ENCODE measurements around the gene STAT1. TPM values are rescaled to one million over a fixed set of nuclear protein-coding genes. Genes with fewer than 3 reads are reported as not detected.
A peak's percentile ranks its signal among the peaks of the same experiment; 100 is the strongest.

The STAT1 gene
- total RNA-seq, 1 experiment from 2014 or later, result 32.5 TPM

DNA sequence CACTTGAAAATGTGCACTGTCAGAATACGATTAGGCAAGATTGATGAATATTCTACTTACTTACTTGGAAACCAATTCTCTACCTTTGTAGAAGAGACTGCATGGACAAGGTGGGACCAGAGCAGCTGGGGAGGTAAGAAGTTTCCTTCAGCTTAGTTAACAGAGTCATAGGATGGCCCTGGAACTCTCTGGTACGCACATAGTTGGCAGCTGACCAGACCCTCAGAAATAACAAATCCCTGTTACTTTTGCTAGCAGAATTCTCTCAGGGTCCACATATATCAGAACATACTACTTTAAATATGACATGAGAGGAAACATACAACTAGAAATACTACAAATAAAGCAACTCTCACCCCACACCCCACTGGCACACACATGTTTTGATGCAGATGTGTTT, 24.8 kb upstream of the STAT1 start:
- no peaks in the 10 kb centered on the region for H4K20me1 ChIP-seq (ENCODE audit: insufficient read depth)
- no TSS peak for BruUV-seq (replicated peaks)
- no peak overlapping the region for H2AFZ ChIP-seq
- H3K4me1 ChIP-seq (replicated peaks; ENCODE audit: insufficient read depth), result peaks cover 42% of the 10 kb centered on the region
- H3K36me3 ChIP-seq (ENCODE audit: low read depth), result no peaks in the 10 kb centered on the region
- peaks cover 7% of the 10 kb centered on the region; the same call in 1 of the 2 replicates for H3F3A ChIP-seq (ENCODE audit: insufficient read depth, low read depth)
- CTCF ChIA-PET, result interaction anchor here (0.7 kb wide), 1 partner anchor 33 kb away, joined by 3 read pairs; no protein-coding TSS in a partner anchor
- no peaks in the 10 kb centered on the region for H3K9me3 ChIP-seq (ENCODE audit: insufficient read depth, low read depth)
- no peaks in the 10 kb centered on the region for H3K27me3 ChIP-seq (ENCODE audit: insufficient read depth, low read depth)
- H3K4me2 ChIP-seq, result peak overlapping the region; percentile 36
- no peak overlapping the region for H3K4me3 ChIP-seq
- no peaks in the 10 kb centered on the region for H3K9me2 ChIP-seq (ENCODE audit: insufficient read depth)
- POLR2A ChIA-PET (ENCODE audit: unreplicated experiment), result interaction anchor here (0.5 kb wide), 1 partner anchor 24 kb away, joined by 3 read pairs; no protein-coding TSS in a partner anchor
- H3K79me2 ChIP-seq (ENCODE audit: low read depth), result no peaks in the 10 kb centered on the region
- DNase-seq, result no peak
- intact Hi-C loops (cut with micrococcal nuclease; ENCODE audit: unreplicated experiment), result no loop called here
- TF ChIP-seq, protein P1, sequence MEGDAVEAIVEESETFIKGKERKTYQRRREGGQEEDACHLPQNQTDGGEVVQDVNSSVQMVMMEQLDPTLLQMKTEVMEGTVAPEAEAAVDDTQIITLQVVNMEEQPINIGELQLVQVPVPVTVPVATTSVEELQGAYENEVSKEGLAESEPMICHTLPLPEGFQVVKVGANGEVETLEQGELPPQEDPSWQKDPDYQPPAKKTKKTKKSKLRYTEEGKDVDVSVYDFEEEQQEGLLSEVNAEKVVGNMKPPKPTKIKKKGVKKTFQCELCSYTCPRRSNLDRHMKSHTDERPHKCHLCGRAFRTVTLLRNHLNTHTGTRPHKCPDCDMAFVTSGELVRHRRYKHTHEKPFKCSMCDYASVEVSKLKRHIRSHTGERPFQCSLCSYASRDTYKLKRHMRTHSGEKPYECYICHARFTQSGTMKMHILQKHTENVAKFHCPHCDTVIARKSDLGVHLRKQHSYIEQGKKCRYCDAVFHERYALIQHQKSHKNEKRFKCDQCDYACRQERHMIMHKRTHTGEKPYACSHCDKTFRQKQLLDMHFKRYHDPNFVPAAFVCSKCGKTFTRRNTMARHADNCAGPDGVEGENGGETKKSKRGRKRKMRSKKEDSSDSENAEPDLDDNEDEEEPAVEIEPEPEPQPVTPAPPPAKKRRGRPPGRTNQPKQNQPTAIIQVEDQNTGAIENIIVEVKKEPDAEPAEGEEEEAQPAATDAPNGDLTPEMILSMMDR (conservative IDR thresholded peaks at IDR 0.05), result no peak
- no peak for TF ChIP-seq EZH2 (IDR thresholded peaks at IDR 0.05; ENCODE audit: low read depth)
- H3K27ac ChIP-seq, result peak overlapping the region; percentile 52

DNA sequence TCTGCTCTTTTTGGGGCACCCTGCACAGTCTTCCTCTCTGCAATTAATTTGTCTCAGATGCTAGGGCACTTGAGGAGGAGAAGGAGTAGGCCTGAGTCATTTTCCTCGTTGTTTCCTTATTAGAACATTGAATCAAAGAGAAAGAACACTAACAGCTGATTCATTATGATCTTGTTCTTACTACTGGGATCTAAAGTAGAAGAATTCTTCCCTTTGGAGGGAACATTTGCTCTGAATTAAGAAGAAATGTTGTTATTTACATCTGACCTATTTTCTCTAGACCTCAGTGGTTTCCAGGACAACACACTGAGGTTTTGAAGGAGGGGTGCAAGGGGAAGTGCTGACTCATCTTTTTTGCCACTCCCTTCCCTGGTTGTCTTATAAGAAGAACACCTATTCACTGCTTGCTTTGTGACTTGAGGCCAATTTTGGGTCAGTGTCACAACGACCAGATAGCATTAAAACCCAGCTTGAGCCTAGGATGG, 24.3 kb upstream of the STAT1 start:
- CTCF ChIA-PET, result interaction anchor here (0.7 kb wide), 1 partner anchor 33 kb away, joined by 3 read pairs; no protein-coding TSS in a partner anchor
- intact Hi-C loops (cut with micrococcal nuclease; ENCODE audit: unreplicated experiment), result no loop called here
- BruUV-seq (replicated peaks), result no TSS peak
- Histone ChIP-seq H2AFZ (no peak overlapping the region), H3K36me3 (ENCODE audit: low read depth) (no peaks in the 10 kb centered on the region), H3K9me2 (ENCODE audit: insufficient read depth) (no peaks in the 10 kb centered on the region), H3K4me2 (peak overlapping the region; percentile 36), H3K9me3 (ENCODE audit: insufficient read depth, low read depth) (no peaks in the 10 kb centered on the region), H3K79me2 (ENCODE audit: low read depth) (no peaks in the 10 kb centered on the region), H3K27ac (peak overlapping the region; percentile 52), H4K20me1 (ENCODE audit: insufficient read depth) (no peaks in the 10 kb centered on the region), H3K4me3 (no peak overlapping the region), H3K27me3 (ENCODE audit: insufficient read depth, low read depth) (no peaks in the 10 kb centered on the region), H3F3A (ENCODE audit: insufficient read depth, low read depth) (peaks cover 7% of the 10 kb centered on the region; the same call in 1 of the 2 replicates), H3K4me1 (replicated peaks; ENCODE audit: insufficient read depth) (peaks cover 39% of the 10 kb centered on the region)
- peak in 1 of 2 experiments; percentile 44 for DNase-seq
- POLR2A ChIA-PET (ENCODE audit: unreplicated experiment), result interaction anchor here (0.5 kb wide), 1 partner anchor 24 kb away, joined by 3 read pairs; no protein-coding TSS in a partner anchor
- TF ChIP-seq, protein P1 (conservative IDR thresholded peaks at IDR 0.05), result no peak
- no peak for TF ChIP-seq EZH2 (IDR thresholded peaks at IDR 0.05; ENCODE audit: low read depth)

DNA sequence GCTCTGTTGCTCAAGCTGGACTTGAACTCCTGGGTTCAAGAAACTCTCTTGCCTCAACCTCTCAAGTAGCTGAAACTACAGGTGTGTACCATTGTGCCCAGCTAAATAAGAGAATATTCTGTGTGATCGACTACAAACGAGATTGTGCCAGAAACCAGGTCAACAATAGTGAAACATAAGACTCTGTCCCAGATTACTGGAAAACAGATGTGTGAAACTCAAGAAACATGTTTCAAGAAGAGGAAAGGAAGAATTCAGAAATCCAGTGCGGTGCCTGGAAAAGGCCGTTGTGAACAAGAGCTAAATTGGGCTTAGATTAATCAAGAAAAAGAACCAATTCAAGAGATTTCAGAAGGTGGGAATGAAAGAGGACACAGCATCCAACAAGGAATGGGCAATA, 23.4 kb upstream of the STAT1 start:
- no peaks in the 10 kb centered on the region for H3K9me3 ChIP-seq (ENCODE audit: insufficient read depth, low read depth)
- POLR2A ChIA-PET (ENCODE audit: unreplicated experiment), result no interaction called here
- intact Hi-C loops (cut with micrococcal nuclease; ENCODE audit: unreplicated experiment), result no loop called here
- DNase-seq, result no peak
- H3K36me3 ChIP-seq (ENCODE audit: low read depth), result no peaks in the 10 kb centered on the region
- H2AFZ ChIP-seq, result no peak overlapping the region
- no peaks in the 10 kb centered on the region for H3K9me2 ChIP-seq (ENCODE audit: insufficient read depth)
- H4K20me1 ChIP-seq (ENCODE audit: insufficient read depth), result no peaks in the 10 kb centered on the region
- H3K4me2 ChIP-seq, result 0 out of 2 replicates have a peak overlapping the region, but pooled peaks have one; percentile 36
- peak overlapping the region; percentile 52 for H3K27ac ChIP-seq
- H3K27me3 ChIP-seq (ENCODE audit: insufficient read depth, low read depth), result no peaks in the 10 kb centered on the region
- no peaks in the 10 kb centered on the region for H3K79me2 ChIP-seq (ENCODE audit: low read depth)
- H3K4me1 ChIP-seq (replicated peaks; ENCODE audit: insufficient read depth), result peaks cover 34% of the 10 kb centered on the region
- no TSS peak for BruUV-seq (replicated peaks)
- no peak overlapping the region for H3K4me3 ChIP-seq
- TF ChIP-seq, protein P1 (conservative IDR thresholded peaks at IDR 0.05), result no peak
- TF ChIP-seq EZH2 (IDR thresholded peaks at IDR 0.05; ENCODE audit: low read depth), result no peak
- H3F3A ChIP-seq (ENCODE audit: insufficient read depth, low read depth), result peaks cover 7% of the 10 kb centered on the region; the same call in 1 of the 2 replicates
- CTCF ChIA-PET, result no interaction called here
